GDM1 (cell line): Measurements from ENCODE around the gene AKT3.
A peak's percentile ranks its signal among the peaks of the same experiment; 100 is the strongest.

Experiments
- DNase-seq: peaks from one replicate; lab custom pipeline; 2025; lab: John Stamatoyannopoulos, UW

AKT3 gene

DNA sequence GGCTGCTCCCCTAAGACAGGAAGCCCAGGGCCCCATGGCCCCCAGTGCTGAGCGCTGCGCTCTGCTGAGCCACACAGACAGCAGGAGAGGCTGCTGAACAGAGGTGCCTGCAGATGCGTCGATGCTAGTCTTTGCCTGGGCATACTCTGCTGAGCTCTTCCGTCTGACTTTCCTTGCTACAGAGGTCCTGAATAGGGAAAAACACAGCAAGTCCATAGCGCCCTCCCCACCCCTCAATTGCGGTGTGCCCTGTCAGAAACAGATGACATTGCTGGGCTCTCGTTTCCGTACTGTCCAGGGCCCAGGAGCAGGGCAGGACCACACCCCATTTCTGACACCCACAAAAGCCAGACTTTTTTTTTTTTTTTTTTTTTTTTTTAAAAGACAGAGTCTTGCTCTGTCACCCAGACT, 341.7 kb downstream of the AKT3 start:
- peak; percentile 8 for DNase-seq

DNA sequence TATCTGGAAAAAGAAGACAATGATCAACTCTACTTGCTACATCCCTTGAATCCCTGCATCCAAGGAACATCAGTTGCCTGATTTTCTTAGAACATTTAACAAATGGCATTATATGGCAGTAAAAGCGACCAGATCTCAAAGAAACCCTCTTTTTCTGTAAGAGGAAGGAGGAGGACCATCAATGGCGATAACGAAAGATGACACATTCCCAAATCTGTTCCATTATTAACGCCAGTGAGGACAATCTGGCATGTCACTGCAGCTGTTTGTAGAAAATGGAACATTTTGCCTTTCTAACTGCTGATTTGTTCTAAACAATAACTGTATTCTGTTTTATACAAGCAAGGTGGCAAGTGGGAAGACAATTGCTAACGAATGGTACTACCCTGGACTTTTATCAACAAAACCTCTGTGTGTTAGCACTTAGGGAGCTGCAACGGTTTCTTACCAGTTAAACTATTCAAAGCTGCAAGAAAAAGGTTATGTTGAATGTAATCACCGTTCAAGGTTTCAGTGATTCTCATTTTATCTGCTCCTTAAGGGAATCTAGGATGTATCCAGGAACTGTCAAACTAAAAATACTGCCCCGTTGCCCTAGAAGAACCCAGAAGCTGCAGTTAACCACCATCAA, 342.3 kb downstream of the AKT3 start:
- DNase-seq: no peak

DNA sequence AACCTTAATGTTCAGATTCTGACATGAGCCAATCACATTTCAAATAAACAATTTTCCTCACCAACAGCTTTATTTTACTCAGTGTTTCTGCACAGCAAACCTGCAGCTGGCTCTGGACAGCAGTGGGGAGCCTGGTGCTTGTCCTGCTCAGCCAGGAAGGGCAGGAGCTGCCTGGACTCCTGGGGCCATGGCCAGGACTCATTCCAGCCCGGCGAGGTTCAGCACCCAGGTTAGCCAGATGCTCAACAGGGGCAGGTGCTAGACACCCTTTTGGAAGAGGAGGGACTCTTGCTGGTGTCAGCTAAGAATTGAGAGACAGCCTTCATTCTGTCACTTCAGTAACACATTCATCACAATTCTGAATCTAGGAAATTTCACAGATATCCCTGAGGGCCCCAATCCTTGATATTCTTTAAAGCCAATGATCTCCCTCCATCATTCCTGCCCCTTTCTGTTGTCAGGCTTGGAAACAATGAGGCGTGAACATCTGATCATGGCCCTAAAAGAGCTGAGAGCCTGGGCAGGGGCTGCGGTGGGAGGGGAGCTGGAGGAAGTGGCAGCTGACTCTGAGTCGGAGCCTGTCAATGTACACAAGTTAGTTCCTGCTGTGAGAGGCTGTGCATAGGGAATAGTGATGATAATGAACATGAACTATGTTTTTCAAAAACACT, 342.9 kb downstream of the AKT3 start:
- peak; percentile 24 for DNase-seq

DNA sequence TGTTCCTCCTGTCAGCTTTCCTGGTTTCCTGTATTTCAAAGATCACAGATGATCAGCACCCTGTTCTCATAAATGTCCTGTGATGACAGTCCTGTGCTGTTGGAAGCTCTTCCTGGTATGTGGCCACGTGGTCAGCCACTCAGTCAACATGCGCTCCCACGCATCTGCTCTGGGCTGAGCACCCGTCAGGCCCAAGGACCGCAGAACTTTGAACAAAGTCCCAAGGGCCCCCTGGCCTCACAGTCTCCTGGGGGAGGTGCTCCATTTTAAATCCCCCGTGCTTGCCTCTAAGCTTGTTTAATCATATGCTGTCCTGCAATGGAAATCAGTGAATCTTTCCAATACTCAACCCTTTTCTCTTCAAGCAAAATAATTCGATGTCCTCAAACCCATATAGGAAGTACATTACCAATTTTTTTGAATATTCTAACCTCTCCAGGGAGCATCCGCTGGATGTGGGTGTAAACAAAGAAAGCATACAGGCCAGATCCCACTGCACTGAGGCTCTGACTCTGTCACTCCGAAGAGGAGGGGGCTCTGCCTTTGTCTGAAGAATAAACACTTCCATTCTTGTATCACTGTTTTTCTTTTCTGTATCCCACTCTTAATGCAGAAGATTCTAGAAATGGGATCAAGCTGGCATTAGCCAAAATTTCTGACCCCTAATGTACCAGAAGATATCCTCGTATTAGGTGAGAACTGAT, 343.9 kb downstream of the AKT3 start:
- no peak for DNase-seq

DNA sequence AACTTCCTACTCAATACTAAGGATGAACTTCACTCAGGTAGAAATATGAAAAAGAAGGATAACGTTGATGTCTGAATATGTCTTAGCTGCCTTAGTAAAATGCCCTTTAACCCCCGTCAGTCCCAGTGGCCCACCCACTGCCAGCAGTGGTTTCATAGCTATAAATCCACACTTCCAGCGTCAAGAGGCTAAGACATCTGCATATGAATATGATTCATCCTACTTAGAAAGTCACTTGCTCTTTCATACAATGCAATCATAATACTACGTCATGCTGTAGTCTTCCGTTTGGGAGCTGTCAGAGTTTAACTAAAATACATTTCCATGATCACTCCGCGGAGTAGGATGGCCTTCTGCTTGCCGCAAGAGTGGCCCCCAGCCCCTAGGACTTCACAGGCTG, 346.9 kb downstream of the AKT3 start:
- no peak for DNase-seq

DNA sequence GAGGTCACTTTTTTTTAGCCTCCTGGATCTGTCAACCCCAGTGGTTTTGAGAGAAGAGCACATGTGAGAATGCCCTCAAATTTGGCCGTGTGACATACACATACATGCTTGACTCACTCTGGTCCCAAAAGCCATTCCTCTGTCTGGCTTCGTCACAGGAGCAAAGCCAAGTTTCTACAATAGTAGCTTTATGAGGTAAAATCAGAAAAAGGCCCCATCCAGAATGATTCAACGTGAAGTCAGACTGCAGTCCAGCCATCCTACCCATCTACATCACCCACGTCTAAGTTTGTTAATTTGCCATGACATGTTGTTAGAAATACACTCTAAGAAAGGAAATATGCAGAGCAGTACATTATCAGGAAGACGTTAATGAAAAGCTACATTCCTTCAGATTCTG, 349.0 kb downstream of the AKT3 start:
- DNase-seq: no peak

DNA sequence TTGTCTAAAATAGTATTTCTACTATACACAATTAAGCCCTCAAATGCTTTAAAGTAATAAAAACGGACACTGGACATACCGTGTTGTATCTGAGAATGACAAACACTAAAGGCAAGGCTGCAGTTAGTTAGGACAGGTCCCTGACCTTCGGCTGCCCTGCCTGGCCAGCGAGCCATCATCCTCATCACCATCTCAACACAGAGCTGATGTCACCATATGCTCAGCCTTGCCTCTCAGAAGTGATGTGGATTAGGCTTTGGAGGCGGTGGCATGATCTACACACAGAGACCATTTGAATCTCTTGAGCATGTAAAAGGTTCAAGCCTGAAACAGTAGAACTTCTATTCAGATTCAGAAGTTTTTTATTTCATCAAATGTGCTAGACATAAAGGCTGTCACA, 349.5 kb downstream of the AKT3 start:
- no peak for DNase-seq

DNA sequence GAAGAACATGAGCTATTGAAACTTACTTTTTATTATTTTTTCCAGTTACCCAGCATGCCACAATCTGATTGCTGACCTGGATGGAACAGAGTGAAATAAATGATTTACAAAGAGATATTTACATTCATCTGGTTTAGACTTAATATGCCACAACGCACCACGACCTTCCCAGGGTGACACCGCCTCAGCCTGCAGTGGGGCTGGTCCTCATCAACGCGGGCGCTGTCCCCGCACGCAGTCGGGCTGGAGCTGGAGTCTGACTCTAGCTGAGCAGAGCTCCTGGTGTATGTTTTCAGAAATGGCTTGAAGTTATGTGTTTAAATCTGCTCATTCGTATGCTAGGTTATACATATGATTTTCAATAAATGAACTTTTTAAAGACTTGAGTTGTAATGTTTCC, 350.3 kb downstream of the AKT3 start:
- no peak for DNase-seq

DNA sequence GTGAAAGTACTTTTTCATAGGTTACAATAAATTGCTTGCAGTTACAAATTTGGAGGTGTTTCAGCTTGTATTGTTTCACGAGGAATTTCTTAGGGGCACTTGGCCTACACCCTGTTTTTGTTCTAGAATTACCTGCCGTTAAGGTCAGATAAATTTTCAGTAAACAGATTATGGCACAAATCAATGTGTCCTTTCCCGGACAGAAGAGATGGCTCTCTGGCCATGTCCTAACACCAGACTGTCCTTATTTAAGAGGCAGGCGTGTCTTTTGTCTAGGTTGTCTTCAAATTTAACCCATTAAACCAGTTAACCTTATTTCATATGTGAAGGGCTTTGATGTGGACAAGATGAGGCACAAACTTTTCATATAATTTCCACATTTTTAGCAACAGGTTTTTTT, 350.8 kb downstream of the AKT3 start:
- no peak for DNase-seq

DNA sequence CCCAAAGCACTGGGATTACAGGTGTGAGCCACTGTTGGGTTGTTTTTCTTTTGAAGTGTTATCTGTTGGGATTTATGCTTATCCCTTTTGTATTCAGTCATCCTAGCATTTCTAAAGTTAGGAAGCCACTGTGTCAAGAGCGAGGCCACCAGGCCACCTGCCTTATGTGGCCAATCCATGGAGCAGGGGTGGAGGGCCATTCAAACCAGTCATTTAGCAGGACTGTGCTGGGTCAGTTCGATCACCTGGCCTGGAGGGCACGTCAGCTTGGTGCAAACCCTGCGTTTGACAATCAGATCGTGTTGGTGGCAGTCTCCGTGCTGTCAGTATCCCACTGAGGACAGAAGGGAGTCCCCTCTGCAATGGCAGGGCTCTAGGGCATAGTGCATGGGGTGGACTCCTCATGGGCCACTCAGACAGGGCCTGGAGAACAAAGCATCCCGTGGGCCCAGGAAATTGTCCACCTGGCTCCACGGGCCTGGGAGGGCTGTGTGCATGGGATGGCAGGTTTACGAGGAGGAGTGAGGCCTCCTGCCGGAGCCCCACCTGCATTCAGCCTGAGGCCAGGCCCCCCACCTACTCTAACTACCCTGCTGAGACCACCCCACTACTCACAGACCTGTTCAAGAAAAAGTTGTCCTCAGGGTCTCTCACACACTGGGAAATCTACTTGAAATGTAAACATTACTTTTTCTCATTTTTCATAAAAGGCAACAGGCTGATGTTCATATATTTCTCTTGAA, 351.9 kb downstream of the AKT3 start:
- no peak for DNase-seq

DNA sequence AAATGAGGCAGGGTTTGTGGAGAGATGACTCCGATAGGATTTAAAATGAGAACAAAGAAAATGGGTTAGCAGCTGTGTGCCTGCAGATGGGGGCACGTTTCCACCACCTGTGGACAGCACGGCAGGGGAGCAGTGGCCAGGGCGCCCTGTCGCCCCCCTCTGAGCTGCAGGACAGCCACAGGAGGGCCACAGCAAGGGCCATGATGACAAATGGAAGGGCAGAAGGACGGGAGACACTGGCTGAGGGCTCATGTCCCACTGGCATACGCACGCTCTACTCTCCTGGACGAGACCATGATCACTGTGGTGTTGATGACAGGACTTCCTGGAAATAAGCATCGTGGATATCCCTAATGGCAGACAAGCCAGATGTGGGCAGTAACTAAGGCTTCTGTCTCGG, 353.2 kb downstream of the AKT3 start:
- no peak for DNase-seq

DNA sequence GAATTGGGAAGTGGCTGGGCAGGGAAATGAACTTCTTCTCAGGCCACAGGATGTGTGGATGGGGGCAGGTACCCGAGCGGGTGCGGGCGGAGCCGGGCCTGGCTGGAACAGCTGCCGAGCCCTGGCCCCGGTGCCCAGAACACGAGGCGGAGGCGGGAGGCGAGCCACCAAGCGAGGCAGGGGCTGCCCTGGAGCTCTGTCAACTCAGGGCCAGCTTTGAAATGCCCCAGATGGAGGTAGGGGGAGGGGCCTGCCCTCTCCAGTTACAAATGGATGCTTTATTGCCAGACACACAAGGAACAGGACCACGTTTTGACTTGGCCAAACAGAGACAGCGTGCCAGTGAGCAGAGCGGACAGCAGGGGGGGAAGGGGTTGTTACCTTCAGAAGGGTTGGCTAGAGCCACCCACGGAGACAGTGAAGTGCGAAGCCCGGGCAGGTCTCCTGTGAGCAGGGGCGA, 353.8 kb downstream of the AKT3 start:
- no peak for DNase-seq

DNA sequence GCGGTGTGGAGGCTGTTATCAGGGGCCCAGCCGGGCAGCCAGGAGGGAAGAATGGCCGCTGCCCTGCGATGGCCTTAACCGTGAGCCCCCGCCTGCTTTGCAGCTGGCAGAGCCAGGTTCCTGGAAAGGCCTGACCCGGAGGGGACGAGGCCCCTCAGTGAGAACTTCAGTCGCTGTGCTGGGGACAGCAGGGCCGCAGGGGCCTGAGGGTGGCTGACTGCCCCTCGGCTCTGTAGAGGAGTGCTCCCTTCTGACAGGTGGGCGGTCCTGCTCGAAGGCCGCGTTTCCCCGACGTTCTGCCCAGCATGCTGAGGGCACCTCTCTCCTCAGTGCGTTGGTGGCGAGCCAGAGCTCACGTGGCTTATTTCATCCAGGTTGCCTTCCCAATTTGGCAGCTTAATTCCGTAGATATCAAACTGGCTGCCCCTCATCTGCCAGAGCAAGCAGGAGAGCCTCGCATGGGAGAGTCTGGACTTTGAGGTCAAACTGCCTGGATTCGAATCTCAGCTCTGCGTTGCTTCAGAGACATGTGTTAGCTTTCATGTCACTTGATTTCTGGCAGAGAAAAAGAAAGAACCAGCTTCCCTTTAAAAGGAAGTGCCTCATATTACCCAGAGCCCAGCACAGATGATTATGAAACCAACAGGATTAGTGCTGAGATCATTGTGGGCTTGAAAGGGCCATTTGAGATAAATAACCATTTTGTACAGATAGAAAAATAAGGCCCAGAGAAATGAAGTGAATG, 354.4 kb downstream of the AKT3 start:
- DNase-seq: no peak

DNA sequence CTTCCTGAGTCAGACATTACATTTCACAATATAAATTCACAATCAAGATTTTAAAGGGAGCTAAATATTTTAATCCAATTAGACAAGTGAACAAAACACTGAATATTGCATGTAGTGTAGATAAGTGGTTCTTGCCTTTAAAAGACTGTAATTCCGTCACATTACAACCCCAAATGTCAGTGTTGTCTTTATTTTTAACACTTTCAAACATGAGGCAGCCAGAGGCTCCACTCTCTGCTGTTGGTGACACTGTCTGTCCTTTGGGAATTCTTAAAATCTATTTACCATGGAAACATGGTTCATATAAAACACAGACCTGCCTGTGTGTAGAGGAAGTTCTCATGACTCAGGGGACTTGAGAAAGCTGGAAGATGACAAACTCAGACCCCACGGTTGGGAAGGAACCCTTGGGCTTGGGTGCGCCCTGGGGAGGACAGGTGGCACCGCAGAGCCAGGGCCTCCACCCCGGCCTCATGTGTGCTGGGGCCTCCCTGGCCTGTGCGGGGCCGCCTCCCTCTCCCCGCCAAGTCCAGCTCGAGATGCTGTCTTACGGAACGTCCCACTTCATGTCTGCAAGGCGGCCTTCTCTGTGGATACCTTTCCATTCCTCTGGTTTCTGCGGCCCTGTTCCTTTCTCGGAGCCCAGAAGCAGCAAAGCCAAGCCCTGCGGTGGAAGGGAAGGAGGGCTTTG, 355.2 kb downstream of the AKT3 start:
- DNase-seq: no peak

DNA sequence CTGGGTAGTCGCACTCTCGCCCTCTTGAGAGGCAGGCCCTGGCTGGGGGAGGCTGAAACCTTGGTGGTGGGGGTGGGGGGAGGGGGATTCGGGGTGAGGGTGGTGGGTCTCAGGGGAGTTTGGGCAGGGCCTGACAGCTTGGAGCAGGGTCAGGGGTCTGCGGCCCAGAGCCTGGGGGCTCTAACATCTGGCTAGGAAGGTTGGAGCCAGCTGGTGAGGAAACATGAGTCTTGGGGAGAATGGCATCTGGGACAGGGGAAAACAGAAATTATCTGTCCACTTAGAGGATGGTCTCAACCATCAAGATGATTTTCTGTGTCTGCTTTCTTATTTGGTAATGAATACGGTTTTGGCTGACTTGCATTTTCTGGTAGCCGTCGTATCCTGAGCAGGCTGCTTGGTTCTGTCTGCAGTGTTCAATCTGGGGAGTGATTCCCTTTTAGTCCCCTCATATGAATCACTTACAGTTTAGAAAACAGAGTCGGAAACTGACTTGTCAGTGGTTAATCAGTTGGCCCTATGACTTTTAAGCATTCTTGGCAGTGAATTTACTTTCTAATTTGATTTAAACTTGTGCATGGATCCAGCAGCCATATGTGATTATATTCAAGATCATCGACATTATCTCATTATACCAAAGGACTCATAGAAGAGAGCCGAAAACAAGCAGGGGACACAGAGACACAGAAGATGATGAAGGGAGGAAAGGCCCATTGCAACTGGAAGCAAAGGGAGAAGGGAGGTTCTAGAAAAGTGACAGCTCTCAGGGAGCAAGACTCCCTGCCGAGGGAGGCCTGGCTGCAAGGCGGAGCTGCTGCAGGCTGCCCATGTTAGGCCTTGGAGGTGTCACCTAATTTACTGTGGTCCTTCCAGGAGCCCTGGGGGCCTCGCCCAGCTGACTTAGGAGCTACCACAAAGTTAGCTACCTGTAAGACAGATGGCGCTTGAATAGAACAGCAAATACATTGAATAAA, 356.6 kb downstream of the AKT3 start:
- no peak for DNase-seq

DNA sequence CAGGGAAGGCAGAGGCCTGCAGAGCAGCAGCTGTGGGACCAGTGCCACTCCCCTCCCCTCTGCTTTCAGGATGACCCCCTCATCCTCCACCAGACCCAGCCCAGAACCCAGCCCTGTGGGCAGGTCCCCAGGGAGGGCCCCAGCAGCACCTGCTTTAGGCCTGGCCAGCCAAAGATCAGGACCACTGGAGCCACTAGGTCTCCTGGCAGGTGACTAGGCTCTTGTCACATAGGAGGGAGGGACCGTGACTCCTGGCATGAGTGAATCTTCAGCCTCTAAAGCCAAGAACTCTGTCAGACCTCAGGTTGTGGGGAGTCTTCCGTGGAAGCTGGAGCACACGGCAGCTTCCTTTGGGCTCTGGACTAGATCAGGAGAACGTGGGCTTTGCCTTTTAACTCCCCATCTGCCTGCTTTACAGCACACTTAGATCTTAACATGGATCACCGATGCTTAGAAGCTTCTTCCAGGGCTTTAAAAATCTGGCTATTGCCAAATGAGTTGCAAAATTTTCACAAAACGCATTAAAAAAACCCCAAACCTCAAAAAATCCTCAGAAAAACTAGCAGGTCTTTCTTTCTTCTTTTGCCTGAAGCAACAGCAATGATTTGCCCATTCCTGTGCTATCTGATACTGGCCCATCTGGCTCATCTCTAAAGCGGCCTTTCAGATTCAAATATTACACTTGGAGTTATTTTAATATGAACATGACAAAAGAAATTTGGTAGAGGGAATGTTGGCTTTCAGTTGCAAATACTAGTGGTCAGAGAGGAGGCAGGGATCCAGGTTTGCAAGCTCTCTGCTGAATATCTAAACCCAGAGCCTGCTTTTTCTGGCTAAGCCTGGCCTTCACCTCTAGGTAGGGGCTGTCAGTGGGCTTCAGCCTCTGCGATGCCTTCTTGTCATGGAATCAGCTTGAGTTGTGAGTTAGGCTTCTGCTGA, 359.0 kb downstream of the AKT3 start:
- DNase-seq: no peak

DNA sequence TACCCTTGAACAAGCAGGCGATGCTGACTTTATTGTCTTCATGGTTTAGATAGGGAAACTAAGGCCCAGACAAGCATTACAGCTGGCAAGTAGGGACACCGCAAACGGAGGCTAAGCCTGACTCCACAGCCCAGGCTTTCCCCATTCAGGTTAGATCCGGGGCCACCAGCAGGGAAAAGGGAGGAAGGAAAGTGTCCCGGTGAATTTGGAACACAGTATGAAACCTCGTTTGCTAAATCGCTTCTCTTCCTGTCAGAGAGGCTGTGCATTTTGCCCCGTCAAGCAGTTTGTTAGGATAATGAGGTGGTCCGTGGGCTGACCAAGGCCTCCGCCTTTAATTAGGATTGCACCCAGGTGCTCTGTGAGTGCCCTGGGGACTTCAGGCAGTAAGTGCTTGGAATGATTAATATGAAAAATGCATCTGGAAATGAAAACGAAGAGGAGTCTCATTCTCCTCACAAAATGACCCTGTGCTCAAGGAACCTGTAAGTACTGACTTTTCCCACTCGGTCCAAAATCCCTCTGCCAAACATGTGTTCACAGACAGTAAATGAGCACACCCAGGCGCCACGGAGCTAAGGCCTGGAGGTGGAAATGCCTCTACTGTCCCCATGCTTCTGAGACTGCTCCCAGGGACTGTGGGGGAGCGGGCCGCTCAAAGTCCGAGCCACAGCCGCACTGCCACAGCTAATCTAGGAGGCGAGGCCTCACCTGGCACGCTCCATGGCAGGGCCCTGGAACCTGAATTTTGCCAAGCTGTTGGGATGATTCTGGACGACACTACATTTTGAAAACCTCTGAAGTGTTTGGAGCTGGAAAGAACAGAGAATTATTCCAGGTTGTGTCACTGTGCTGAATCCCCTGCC, 360.1 kb downstream of the AKT3 start:
- no peak for DNase-seq

DNA sequence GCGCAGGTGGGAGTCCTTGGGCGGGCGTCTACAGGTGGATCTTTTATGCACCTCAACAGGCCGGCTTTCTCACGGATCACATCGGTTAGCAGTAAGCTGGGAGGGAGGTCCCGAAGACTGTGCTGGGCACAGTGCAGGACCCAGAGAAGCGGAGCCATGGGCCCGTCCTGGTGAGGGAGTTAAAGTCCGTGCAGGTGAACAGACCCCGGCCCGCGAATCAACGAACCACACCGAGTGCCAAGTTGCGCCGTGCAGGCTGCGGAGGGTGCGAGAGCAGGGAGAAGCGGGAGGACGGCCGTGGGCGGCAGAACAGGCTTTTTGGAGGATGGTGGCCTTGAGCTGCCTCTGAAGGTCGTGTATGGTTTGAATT, 360.9 kb downstream of the AKT3 start:
- DNase-seq: no peak
